NCI-H345 treated with DMSO at 0.1 percent for 48 hours (cell line): ENCODE measurements around the gene UBL4A.

Source experiments
- DNase-seq: peaks from one replicate; lab custom pipeline; 2025; ENCODE audit not compliant: unreplicated experiment; lab: John Stamatoyannopoulos, UW

Gene UBL4A

DNA sequence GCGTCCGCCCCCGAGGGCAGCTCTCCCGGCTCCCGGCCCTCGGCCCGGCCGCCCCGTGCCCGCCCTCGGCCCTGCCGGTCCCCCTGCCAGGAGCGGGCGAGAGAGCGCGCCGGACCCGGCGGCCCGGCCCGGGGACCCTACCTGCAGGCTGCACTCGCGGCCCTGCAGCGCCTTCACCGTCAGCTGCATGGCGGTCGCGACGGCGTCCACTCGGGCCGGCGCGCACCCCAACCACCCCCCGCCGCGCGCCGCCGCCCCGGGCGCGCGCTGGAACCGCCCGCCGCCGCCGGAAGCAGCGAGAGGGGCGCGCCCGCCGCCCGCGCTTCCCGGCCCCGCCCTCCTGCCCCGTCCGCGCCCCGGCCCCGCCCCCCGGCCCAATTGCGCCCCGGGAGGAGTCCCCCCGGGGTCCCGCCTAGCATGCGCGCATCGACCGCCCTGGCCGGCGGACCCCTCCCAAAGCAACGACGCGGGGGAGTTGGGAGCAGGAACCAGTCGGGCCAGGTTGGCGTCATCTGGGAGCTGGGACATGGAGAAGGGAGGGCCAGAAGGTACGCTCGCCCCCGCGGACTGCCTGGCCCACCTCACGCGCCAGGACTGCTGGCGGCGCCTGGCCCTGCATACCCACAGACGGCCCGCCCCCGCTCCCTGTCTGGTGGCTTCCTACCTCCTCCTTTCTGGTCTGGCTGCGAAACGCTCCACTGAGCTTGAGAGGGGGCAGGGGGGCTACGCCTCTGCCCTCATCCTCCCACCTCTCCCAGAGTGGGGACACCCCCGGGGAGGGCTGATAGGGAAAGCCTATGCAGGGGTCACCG lies at the start of gene UBL4A:
TSS of gene UBL4A (minus strand) at position 220 of the 812 bp plus-strand sequence. CDS start at position 189, 31 bp downstream.
- DNase-seq: no peak

DNA sequence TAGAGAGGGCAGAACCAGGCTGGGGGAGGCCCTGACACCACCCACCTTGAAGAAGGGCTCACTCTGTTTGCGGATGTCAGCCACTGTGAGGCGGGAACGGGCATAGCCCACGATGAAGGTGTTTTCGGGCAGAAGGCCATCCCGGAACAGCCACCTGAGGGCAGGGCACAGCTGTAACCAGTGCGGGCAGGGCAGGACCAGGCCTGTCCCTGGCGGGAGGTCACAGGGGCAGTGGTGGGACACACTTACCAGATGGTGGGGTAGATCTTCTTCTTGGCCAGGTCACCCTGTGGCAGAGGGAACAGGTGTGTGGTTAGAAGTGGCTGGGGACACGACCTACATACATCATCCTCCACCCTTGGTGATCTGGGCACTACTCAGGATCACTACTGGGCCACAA lies 49.5 kb upstream of the UBL4A start:
- DNase-seq: no peak

DNA sequence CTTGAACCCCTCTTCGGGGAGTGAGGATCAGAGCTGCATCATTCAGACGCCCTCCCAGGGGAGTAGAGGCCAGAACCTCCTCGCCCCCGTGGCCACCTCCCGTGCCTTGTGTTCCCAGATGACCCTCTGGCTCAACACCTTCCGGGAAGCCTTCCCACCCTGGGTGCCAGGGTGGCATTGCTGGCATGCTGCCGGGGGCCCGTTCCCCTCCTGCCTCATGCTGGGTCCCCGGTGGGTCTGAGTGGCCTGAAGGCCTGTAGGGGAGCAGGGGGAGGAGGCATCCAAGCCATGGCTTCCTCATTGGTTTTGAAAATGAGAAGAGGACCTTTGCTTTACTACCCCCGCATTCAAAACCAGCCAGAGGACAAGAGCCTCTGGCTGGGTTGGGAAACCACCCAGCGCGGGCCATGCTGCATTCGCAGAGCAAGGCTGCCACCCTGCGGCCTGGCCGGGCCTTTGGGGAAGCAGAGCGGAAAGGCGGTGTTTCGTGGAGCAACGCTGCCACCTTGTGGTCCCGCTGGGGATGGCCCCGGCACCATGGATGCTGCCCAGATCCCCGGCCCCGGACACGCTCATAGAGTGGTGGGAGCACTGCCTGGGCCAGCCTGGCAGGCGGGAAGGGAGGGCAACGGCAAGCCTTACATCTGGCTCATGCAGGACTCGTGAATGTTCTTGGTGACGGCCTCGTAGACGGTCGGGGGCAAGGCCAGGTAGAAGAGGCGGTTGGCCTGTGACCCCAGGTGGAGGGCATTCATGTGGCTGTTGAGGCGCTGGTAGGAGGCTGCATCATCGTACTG lies 48.3 kb upstream of the UBL4A start:
- peak; percentile 61 for DNase-seq

DNA sequence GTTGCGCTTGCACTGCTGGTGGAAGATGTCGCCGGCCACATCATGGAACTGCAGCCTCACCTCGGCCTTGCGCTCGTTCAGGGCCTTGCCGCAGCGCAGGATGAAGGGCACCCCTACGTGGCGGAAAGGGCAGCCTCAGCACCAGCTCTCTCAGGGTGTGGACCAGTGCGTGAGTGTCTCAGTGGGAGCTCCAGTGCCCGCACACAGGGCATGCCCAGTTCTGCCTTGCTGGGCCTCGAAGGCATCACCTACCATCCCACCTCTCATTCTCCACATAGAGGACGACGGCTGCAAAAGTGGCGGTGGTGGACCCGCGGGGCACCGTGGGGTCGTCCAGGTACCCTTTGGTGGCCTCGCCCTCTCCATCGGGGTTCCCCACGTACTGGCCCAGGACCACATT lies 46.3 kb upstream of the UBL4A start:
- no peak for DNase-seq

DNA sequence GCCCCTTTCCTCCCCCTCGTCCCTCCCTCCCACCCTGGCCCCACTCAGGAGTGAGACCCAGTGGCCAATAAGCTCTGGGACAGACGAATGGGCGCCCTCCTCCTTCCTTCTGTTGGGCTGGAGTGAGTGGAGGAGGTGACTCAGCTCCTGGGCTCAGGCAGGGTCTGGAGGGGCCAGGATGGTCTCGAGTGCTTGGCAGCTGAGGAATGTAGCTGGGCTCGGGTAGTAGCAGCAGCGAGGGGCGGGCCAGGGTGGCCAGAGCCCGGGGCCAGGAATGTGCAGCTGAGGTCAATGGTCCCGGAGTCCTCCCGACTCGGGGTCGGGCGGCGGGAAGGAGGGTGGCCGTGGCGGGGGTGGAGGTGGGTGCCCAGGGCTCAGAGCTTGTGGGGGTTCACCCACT lies 45.2 kb upstream of the UBL4A start:
- DNase-seq: no peak

DNA sequence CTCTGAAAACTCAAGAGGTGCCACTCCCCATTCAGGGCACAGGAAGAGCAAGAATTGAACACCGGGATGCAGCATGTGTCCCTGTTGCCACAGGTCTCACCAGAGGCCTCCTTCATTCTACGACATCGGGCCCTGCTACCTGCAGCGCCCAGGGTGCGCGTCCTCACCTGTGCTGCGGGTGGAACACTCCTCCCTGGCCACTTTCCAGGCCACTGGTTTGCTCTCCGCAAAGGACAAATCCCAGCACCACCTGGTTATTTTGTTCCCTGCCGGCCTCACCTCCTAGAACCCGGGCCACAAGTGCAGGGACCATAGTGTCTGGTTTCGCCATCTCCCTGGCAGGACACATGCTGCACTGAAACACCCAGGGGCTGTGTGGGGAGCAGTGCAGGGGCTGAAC lies 43.9 kb upstream of the UBL4A start:
- DNase-seq: no peak

DNA sequence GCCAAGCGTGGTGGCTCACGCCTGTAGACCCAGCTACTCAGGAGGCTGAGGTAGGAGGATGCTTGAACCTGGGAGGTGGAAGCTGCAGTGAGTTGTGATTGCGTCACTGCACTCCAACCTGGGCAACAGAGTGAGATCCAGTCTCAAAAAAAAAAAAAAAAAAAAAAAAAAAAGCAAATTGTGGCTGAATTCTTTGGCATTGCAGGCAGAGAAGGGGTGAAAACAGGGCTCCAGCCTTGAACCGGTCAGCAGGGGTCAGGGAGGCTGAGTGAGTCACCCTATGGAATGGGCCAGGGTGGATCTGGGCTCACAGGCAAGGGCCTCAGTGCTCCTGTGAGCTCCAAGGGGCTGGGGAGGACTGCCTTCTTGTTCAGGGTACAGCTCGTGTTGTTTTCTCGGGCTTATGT lies 42.8 kb upstream of the UBL4A start:
- DNase-seq: no peak

DNA sequence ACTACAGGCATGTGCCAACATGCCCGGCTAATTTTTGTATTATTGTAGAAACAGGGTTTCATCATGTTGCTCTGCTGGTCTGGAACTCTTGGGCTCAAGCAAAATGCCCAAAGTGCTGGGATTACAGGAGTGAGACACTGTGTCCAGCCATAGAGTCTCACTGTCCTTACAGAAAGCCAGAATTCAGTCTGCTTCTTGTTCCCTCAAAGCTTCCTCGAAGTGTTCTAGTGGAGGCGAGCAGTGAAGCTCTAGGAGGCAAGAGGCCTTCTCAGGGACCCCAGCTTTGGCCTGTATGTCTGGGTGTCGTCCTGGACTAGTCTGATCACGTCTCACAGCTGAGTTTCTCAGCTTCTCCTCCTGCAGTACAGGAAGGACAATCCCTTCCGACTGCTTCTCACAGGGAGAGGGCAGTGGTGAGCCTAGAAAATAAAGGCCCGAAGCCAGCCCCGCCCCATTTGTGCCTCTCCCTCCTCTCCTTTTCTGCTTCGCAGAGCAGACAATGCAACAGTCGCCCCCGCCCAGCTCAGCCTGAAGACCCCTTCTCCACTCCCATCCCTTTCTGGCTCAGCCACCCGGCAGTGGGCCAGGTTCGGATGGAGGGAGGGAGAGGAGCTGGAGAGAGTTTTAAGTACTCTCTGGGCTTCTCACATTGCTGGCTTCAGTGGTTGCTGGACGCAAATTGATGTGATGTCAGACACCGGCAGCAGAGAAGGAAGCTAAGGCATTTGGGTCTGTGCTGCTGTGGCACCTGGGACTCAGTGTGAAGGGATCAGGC lies 40.7 kb upstream of the UBL4A start:
- peak; percentile 39 for DNase-seq

DNA sequence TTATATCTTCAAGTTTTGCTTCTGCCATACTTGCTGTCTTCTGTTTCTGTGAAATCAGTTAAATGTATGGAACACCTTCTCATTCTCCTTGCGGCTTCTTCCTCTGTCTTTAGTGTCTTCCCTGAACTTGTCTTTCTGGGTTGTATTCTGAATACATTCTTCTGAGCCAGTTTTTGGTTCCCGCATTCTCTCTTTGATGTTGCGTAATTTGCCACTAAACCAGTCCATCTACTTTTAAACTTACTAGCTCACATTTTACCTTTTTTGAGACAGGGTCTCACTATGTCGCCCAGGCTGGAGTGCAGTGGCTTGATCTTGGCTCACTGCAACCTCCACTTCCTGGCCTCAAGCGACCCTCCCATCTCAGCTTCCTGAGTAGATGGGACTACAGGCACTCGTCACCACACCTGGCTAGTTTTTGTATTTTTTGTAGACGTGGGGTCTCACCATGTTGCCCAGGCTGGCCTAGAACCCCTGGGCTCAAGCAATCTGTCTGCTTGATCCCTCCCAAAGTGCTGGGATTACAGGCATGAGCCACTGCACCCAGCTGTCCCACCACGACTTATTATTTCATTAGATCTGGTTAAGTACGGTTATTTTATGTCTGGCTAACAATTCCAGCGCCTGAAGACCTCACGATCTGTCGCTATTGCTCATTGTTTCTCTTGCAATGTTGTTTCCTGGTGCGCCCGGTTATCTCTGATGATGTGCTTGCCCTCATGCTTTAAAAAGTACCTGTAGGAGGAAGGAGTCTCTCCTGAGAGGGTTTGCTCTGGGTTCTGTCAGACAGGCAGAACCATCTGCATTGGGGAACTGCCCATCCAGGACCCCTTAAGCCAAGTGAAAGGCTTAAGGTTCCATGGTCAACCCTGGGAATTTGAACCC lies 39.4 kb upstream of the UBL4A start:
- DNase-seq: no peak

DNA sequence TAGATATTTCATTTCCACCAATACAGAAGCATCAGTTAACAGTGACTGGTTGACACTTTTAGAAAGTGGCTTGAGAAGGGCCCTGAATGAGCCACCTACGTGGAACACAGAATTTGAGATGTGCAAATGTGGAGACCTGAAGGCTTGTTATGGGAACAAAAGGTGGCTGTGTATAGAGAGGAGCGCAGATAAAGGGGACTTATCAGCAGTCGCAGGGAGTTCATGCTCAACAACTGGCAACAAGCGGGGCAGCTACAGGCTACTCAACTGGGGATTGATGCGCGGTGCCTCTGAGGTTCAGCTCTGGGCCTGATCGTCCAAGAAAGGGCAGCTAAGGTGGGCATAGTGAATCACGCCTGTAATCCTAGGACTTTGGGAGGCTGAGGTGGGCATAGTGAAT lies 33.0 kb upstream of the UBL4A start:
- DNase-seq: no peak

DNA sequence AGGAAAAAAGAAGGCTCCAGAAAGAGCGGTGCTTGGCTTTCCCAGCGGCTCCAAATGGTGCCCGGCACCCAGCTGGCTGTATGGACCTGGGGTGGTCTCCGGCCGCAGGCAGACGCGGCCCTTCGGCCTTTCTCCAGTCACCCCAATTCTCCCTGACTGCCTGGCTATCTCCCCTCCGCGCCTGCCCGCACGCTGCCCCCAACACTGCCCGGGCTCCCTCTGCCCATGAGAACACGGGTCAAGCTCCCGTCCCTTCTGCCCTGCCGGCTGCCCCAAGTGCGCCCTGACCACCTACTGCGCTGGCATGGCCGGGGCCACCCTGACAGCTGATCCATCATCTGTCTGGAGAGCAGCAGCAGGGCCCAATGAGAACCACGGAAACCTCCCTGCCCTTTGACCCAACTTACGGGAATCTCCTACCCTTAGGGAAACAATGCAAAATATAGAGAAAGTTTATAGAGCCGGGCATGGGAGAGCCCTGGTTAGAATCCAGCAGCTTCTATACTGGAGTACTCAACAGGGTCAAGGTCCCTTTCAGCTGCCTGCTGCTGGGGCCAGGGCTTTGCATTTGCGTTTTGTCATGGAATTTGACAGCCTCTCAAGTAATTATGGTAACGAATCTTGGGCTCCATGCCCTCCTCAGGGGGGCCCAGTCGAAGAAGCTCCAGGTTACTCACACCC lies 30.8 kb upstream of the UBL4A start:
- DNase-seq: no peak

DNA sequence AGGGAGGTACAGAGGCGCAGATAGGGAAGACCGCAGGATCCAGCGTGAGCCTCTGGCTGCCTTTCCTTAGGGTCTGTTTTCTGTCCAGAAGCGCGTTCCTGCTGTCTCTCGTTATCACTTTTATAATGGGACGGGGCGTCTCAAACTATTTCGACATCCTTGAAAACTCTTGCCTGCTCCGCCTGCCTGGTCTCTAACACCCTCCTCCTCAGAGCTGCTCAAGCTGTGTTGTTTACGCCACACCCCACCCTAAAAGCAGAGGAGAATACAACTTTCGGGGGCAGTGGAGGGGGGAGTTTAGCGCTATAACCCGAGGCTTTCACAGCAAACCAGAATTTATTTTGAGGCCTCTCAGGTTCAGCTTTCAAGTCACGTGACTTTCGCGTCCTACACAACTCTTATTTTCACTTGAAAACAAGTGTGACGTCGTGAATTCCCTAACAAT lies 30.3 kb upstream of the UBL4A start:
- DNase-seq: no peak

DNA sequence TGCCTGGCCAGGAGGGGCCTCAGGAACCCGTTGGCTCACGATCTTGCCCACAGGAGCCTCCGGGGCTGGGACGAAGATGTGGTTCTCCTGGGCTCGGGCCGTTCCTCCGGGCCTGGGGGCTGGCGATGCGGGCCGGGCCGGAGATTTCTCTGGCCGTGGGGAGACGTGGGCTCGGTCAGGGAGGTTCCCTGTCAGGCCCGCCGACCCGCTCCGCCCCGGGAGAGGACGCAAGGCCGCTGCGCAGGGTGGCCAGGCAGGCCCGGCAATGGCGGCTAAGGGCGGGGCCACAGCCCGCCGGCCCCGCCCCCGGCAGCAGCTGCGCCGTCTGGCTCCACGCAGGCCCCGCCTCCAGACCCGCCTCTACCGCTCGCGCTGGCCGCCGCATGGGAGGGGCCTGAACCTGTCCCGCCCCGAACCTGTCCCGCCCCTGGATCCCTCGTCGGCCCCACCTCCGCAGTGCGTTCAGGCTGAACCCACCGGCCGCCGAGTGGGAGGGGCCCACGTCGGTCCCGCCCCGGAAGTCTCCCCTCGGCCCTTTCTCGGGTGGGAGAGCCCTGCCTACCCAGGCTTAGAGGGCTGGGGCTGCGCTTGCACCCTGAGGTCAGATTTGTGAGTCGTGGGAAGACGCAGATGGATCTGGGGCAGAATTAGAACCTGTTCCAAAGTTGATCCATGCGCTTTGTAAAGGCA lies 29.7 kb upstream of the UBL4A start, which contains the start of gene FAM3A:
TSS of gene FAM3A (minus strand) at position 267 of the 690 bp plus-strand sequence. CDS start 460 bp downstream, outside the sequence.
- DNase-seq: peak; percentile 77

DNA sequence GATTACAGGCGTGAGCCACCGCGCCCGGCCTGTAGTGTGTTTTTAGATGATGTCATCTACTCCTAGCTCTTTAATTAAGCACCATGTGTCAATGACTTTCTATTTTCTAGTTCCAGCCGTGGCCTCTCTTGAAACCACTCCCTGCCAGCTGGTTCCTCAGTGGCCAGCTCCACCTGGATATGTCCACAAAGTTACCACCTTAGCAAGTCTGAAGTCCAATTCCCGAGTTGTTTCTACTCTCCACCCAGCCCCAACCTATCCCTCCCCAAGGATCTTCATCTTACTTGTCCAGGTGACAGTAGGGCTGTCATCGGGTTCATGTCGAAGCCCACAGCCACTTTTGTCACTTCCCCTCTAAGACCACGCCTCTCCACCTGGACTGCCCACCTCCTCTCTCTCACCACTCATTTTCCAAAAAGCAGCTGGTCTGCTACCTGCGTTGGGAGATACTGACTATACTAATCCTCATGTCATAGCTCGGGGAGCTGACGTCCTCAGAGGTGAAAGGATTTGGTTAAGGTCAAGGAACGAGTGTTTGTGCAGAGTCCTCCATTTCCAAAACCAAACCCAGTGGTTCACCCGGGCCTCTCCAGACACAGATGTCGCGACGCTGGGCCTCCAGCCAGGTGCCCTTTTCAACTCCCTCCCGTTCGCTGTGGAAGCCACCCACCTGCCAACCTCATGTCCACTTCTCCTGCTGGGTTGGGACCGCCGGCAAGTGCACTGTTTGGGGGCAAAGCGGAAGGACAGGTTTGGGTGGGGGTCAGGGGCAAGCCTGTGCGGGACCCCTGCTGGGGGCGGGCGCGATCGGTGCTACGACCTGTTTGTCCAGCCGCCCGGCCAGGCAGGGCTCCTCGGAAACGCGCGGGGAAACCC lies 28.9 kb upstream of the UBL4A start:
- peak; percentile 6 for DNase-seq

DNA sequence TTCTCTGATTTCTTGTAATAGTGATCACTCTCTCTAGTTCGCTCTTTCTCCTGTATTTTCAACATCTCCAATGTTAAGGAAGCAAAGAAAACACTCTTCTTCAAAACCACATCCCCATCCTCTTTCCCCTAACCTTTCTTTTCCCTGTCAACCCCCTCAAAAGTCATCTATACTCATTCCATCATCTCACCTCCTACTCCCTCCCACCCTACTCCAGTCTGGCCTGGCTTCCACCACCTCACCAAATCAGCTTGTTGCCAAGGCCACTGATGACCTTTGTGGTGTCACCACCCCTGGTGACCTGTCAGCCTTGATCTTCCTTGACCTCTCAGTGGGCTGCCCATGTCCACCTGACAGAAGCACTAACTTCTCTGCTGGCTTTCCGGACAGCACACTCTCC lies 27.3 kb upstream of the UBL4A start:
- DNase-seq: no peak

DNA sequence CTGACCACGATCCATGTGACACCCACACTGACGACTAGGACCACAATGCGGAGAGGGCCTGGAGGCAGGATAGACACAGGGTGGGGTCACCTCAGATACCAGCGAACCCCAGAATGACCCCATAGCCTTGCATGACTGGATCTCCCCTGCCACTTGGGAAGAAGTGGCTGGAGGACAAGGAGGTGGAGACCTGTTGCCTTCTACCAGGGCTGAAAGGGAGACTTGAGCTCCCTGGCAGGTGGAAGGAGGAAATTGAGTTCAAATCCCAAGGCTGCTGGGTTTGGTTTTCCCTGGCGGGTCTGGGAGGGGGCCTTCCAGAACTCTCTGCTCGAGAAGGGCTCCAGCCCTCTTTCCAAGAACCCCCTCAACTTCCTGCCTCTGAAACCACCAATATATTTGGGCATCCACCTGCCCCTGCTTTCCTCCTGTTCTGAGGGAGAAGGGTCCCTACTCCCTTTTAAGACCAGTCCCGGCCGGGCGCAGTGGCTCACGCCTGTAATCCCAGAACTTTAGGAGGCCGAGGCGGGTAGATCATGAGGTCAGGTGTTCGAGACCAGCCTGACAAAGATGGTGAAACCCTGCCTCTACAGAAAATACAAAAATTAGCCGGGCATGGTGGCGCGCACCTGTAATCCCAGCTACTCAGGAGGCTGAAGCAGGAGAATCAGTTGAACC lies 26.6 kb upstream of the UBL4A start:
- DNase-seq: no peak

DNA sequence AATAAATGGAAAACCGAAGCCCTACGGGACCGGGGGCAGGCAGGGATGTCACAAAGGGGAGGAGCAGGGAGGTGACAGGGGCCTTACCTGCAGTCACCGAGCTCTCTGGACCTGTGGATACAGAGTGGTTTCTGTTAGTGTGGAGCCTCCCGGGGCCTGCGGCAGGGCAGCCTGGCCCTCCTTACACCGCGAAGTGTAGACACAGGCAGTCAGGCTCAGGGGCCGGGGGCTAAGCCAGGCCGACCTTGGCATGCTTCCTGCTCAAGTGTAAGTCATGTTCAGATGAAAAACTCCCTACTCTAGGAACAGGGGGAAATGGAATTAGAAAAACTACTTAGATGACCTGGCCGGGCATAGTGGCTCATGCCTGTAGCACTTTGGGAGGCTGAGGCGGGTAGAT lies 25.3 kb upstream of the UBL4A start:
- no peak for DNase-seq

DNA sequence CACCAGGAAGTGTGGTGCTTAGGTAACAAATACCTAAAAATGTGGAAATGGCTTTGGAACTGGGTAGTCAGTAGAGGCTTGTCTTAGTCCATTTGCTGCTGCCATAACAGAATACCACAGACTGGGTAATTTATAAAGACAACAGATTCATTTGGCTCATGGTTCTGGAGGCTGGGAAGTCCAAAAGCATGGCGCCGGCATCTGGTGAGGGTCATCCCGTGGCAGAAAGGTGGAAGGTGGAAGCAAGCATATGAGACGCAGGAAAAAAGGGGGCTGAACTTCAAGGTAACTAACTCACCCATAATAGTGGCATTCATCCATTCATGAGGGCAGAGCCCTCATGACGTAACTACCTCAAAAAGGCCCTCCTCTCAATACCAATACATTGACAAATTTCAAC lies 23.0 kb upstream of the UBL4A start:
- DNase-seq: no peak
